ENCODE data around the gene NUDT9.

DNA sequence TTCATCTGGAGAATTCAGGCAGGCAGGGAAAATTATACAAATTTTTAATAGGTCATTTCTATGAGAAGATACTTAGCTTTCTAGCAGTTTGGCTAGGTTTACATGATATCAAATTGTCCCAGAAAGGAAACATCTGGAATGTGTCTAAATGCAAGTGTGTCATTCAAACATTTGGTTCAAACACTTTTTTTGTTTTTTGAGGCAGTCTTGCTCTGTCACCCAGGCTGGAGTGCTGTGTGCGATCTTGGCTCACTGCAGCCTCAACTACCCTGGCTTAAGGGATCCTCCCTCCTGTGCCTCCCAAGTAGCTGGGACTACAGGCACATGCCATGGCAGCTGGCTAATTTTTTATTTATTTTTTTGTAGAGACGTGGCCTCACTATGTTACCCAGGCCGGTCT is 75.2 kb downstream of the NUDT9 start:
- TF ChIP-seq POLR2AphosphoS5 (IDR thresholded peaks at IDR 0.05), result no peak
- TF ChIP-seq EP300 (IDR thresholded peaks at IDR 0.05), result no peak
- TF ChIP-seq, protein P1, sequence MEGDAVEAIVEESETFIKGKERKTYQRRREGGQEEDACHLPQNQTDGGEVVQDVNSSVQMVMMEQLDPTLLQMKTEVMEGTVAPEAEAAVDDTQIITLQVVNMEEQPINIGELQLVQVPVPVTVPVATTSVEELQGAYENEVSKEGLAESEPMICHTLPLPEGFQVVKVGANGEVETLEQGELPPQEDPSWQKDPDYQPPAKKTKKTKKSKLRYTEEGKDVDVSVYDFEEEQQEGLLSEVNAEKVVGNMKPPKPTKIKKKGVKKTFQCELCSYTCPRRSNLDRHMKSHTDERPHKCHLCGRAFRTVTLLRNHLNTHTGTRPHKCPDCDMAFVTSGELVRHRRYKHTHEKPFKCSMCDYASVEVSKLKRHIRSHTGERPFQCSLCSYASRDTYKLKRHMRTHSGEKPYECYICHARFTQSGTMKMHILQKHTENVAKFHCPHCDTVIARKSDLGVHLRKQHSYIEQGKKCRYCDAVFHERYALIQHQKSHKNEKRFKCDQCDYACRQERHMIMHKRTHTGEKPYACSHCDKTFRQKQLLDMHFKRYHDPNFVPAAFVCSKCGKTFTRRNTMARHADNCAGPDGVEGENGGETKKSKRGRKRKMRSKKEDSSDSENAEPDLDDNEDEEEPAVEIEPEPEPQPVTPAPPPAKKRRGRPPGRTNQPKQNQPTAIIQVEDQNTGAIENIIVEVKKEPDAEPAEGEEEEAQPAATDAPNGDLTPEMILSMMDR (IDR thresholded peaks at IDR 0.05), result no peak
- no peak for TF ChIP-seq POLR2A (IDR thresholded peaks at IDR 0.05)
